WERI-Rb-1 (cell line): ENCODE data around the gene TBCD.
"Not testable (repeated sequence)": the region's sequence is repeated elsewhere in the genome, so short reads cannot be mapped to it uniquely, and the experiment has no call there.

ENCODE experiments used
- DNase-seq: peaks from one replicate; pipeline ENCODE4 v3.0.0-alpha.2; 2020
- H3K27ac ChIP-seq: fragments of 250-450 bp; sonication (Bioruptor Pico); 2 replicates; pipeline ENCODE4 v1.5.1; 2020; ENCODE audit warnings: mild to moderate bottlenecking, moderate library complexity
- H3K27me3 ChIP-seq: fragments of 250-450 bp; sonication (Bioruptor Pico); 2 replicates; pipeline ENCODE4 v1.5.1; 2021; ENCODE audit warnings: mild to moderate bottlenecking, low read depth, moderate library complexity; ENCODE audit not compliant: insufficient read depth, severe bottlenecking
- H3K36me3 ChIP-seq: fragments of 250-450 bp; sonication (Bioruptor Pico); 2 replicates; pipeline ENCODE4 v1.5.1; 2020; ENCODE audit warnings: mild to moderate bottlenecking, moderate library complexity
- H3K4me3 ChIP-seq: 2 replicates; pipeline ENCODE4 v1.5.1; 2011; ENCODE audit warnings: low read depth, mild to moderate bottlenecking, control low read depth, low read length
- H3K9me3 ChIP-seq: fragments of 250-450 bp; sonication (Bioruptor Pico); 2 replicates; pipeline ENCODE4 v1.5.1; 2021; ENCODE audit warnings: mild to moderate bottlenecking, moderate library complexity; ENCODE audit not compliant: severe bottlenecking
- TF ChIP-seq, protein P1 (sequence below): IDR thresholded peaks from 2 replicates; pipeline ENCODE4 v1.5.1; 2011; ENCODE audit warnings: low read depth, mild to moderate bottlenecking, control low read depth, inconsistent platforms, low read length

Gene TBCD

GRCh38 chr17:82983510-82984248 lies 231.8 kb downstream of the TBCD start:
- H3K27ac ChIP-seq: no peak overlapping the region

GRCh38 chr17:82984249-82984617 lies 232.4 kb downstream of the TBCD start:
- not testable (repeated sequence) for DNase-seq, H3K4me3 ChIP-seq

More at GRCh38 chr17:82983510-82984248, 231.8 kb downstream of the TBCD start:
- no peak overlapping the region for H3K4me3 ChIP-seq
- TF ChIP-seq, protein P1, sequence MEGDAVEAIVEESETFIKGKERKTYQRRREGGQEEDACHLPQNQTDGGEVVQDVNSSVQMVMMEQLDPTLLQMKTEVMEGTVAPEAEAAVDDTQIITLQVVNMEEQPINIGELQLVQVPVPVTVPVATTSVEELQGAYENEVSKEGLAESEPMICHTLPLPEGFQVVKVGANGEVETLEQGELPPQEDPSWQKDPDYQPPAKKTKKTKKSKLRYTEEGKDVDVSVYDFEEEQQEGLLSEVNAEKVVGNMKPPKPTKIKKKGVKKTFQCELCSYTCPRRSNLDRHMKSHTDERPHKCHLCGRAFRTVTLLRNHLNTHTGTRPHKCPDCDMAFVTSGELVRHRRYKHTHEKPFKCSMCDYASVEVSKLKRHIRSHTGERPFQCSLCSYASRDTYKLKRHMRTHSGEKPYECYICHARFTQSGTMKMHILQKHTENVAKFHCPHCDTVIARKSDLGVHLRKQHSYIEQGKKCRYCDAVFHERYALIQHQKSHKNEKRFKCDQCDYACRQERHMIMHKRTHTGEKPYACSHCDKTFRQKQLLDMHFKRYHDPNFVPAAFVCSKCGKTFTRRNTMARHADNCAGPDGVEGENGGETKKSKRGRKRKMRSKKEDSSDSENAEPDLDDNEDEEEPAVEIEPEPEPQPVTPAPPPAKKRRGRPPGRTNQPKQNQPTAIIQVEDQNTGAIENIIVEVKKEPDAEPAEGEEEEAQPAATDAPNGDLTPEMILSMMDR: no peak
- DNase-seq: no peak
- no peaks in the 10 kb centered on the region for H3K36me3 ChIP-seq
- H3K9me3 ChIP-seq: no peaks in the 10 kb centered on the region
- H3K27me3 ChIP-seq: no peaks in the 10 kb centered on the region

DNA sequence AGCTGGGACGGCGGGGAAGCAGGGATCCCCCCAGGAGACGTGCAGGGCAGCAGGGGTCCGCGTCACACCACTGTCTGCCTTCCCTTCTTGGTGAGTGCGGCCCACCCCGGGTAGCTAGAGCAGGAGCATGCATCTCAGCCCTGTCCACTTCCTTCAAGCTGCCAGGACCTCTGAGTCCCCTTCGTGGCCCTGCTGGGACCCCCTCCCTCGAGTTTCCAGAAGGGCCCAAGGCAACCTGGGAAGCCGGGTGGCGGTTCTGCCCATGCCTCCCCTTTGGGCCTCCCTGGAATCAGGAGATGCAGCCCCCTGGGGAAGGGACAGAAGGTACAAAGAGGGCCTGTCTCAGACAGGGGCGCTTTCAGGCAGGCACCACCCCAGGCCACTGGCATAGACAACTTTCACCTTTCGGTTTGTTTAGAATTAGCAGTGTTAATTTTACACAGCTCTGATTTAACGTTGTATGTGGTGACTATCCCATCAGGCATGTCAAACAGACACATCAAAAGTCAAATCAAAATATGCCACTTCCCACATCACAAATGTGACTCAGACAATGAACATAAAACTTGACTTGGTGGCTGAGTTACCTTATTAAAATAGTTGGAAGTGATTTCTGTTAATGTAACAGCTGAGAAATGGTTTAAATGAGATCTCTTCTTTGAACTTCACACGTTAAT lies 233.0 kb downstream of the TBCD start:
- no peaks in the 10 kb centered on the region for H3K36me3 ChIP-seq
- no peak overlapping the region for H3K4me3 ChIP-seq
- no peaks in the 10 kb centered on the region for H3K27me3 ChIP-seq
- TF ChIP-seq, protein P1: no peak
- no peak for DNase-seq
- H3K27ac ChIP-seq: no peak overlapping the region
- peaks cover 2% of the 10 kb centered on the region for H3K9me3 ChIP-seq

More at GRCh38 chr17:82984249-82984617, 232.4 kb downstream of the TBCD start:
- not testable (repeated sequence) for H3K9me3 ChIP-seq, H3K36me3 ChIP-seq, H3K27me3 ChIP-seq, H3K27ac ChIP-seq

DNA sequence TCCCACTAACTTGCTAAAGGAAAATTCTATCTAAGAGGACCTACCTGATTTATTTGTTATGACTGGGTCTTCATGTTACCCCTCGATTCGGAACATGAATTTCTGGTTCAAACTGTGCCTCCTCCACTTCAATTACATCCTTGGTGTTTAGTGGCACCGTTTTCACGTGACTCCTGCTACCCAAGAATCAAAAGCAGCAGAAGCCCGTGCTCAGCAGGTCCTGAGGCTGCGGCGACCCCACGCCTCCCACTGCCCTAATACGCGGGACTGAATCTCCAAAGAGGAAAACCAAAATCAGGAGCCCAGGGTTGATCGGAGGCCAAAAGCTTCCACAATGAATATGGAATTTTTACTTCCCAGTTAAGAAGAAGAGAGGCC lies 233.6 kb downstream of the TBCD start:
- Histone ChIP-seq H3K36me3 (no peaks in the 10 kb centered on the region), H3K4me3 (no peak overlapping the region), H3K27ac (no peak overlapping the region), H3K27me3 (no peaks in the 10 kb centered on the region), H3K9me3 (peaks cover 2% of the 10 kb centered on the region)
- no peak for DNase-seq
- TF ChIP-seq, protein P1: no peak

GRCh38 chr17:82985973-82986372 lies 234.1 kb downstream of the TBCD start:
- no peaks in the 10 kb centered on the region for H3K36me3 ChIP-seq
- TF ChIP-seq, protein P1: no peak
- DNase-seq: no peak
- no peak overlapping the region for H3K27ac ChIP-seq
- no peaks in the 10 kb centered on the region for H3K27me3 ChIP-seq
- peaks cover 2% of the 10 kb centered on the region for H3K9me3 ChIP-seq
- H3K4me3 ChIP-seq: no peak overlapping the region

GRCh38 chr17:82989051-82989450 lies 237.2 kb downstream of the TBCD start:
- H3K4me3 ChIP-seq, H3K27me3 ChIP-seq, H3K27ac ChIP-seq, DNase-seq, H3K36me3 ChIP-seq, H3K9me3 ChIP-seq: not testable (repeated sequence)
